ENCODE results near the gene RUNX3. TPM values are rescaled to one million over a fixed set of nuclear protein-coding genes. Genes with fewer than 3 reads are reported as not detected.

Gene RUNX3
- total RNA-seq, 1 experiment from 2014 or later: 1.5 TPM

DNA sequence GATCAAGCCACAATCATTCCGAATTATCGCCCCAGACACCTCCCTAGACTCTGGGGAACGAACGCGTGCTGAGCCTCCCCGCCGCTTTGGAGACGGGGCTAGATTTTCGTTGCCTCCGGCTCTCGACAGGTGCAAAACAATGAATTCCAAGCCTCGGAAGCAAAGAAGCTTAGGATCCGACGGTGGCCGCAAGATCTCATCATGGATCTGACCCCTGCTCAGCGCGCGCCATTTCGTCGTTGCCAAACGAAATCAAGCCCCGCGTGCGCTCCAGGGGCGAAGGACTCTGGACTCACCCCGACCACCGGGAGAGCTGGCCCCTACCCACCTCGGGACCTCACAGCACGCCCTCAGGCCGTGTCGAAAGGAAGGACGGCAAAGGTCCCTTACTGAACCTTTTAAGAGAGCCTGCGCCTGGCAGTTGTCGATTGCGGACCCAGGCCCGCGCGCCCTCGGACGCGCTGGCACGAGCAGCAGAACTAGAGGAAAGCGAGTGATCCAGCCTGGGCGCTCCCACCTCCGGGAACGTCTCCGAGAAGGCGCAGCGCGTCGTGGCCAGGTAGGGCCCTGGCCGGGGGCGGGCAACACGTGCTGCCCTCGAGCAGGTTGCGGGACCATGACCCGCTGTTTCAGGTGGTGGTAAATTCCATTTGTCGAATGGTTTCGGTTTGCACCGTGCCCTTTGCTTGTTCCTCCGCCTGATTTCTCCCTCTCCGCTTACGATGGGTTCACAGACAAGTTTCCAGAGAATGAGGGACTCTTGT lies 1.6 kb upstream of the RUNX3 start (continued):
- TF ChIP-seq, protein P1, sequence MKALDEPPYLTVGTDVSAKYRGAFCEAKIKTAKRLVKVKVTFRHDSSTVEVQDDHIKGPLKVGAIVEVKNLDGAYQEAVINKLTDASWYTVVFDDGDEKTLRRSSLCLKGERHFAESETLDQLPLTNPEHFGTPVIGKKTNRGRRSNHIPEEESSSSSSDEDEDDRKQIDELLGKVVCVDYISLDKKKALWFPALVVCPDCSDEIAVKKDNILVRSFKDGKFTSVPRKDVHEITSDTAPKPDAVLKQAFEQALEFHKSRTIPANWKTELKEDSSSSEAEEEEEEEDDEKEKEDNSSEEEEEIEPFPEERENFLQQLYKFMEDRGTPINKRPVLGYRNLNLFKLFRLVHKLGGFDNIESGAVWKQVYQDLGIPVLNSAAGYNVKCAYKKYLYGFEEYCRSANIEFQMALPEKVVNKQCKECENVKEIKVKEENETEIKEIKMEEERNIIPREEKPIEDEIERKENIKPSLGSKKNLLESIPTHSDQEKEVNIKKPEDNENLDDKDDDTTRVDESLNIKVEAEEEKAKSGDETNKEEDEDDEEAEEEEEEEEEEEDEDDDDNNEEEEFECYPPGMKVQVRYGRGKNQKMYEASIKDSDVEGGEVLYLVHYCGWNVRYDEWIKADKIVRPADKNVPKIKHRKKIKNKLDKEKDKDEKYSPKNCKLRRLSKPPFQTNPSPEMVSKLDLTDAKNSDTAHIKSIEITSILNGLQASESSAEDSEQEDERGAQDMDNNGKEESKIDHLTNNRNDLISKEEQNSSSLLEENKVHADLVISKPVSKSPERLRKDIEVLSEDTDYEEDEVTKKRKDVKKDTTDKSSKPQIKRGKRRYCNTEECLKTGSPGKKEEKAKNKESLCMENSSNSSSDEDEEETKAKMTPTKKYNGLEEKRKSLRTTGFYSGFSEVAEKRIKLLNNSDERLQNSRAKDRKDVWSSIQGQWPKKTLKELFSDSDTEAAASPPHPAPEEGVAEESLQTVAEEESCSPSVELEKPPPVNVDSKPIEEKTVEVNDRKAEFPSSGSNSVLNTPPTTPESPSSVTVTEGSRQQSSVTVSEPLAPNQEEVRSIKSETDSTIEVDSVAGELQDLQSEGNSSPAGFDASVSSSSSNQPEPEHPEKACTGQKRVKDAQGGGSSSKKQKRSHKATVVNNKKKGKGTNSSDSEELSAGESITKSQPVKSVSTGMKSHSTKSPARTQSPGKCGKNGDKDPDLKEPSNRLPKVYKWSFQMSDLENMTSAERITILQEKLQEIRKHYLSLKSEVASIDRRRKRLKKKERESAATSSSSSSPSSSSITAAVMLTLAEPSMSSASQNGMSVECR (CRISPR knock-in tag; IDR thresholded peaks at IDR 0.05; ENCODE audit: borderline replicate concordance): peak; percentile 87
- TF ChIP-seq CREB1 (CRISPR knock-in tag; IDR thresholded peaks at IDR 0.05) (no peak), ZSCAN18 (CRISPR knock-in tag; IDR thresholded peaks at IDR 0.05) (no peak), TP53 (CRISPR knock-in tag; IDR thresholded peaks at IDR 0.05) (peak; percentile 19; the same call in 1 of the 2 replicates), JUN (CRISPR knock-in tag; IDR thresholded peaks at IDR 0.05) (peak; percentile 86; the same call in 1 of the 2 replicates), ATF3 (CRISPR knock-in tag; conservative IDR thresholded peaks at IDR 0.05) (no peak), NR3C1 (CRISPR knock-in tag; conservative IDR thresholded peaks at IDR 0.05; ENCODE audit: low read depth) (no peak), USF2 (CRISPR knock-in tag; IDR thresholded peaks at IDR 0.05) (no peak), KAT7 (CRISPR knock-in tag; IDR thresholded peaks at IDR 0.05; ENCODE audit: borderline replicate concordance) (no peak), CBFB (CRISPR knock-in tag; IDR thresholded peaks at IDR 0.05; ENCODE audit: low read depth) (no peak), ZNF416 (CRISPR knock-in tag; IDR thresholded peaks at IDR 0.05) (no peak), MYBL2 (CRISPR knock-in tag; IDR thresholded peaks at IDR 0.05) (peak; percentile 79), ELF4 (CRISPR knock-in tag; IDR thresholded peaks at IDR 0.05; ENCODE audit: low read depth) (no peak), ZNF396 (CRISPR knock-in tag; IDR thresholded peaks at IDR 0.05; ENCODE audit: borderline replicate concordance) (no peak), JAZF1 (CRISPR knock-in tag; IDR thresholded peaks at IDR 0.05) (no peak), ESRRA (CRISPR knock-in tag; IDR thresholded peaks at IDR 0.05; ENCODE audit: borderline replicate concordance) (no peak; the same call in 1 of the 2 replicates), OVOL2 (CRISPR knock-in tag; IDR thresholded peaks at IDR 0.05; ENCODE audit: borderline replicate concordance) (no peak), SP1 (CRISPR knock-in tag; conservative IDR thresholded peaks at IDR 0.05) (no peak), HMGA2 (CRISPR knock-in tag; IDR thresholded peaks at IDR 0.05) (no peak)
- TF ChIP-seq, protein P2, sequence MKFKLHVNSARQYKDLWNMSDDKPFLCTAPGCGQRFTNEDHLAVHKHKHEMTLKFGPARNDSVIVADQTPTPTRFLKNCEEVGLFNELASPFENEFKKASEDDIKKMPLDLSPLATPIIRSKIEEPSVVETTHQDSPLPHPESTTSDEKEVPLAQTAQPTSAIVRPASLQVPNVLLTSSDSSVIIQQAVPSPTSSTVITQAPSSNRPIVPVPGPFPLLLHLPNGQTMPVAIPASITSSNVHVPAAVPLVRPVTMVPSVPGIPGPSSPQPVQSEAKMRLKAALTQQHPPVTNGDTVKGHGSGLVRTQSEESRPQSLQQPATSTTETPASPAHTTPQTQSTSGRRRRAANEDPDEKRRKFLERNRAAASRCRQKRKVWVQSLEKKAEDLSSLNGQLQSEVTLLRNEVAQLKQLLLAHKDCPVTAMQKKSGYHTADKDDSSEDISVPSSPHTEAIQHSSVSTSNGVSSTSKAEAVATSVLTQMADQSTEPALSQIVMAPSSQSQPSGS (CRISPR knock-in tag; IDR thresholded peaks at IDR 0.05; ENCODE audit: borderline replicate concordance, low read depth): no peak
- TF ChIP-seq, protein P3, sequence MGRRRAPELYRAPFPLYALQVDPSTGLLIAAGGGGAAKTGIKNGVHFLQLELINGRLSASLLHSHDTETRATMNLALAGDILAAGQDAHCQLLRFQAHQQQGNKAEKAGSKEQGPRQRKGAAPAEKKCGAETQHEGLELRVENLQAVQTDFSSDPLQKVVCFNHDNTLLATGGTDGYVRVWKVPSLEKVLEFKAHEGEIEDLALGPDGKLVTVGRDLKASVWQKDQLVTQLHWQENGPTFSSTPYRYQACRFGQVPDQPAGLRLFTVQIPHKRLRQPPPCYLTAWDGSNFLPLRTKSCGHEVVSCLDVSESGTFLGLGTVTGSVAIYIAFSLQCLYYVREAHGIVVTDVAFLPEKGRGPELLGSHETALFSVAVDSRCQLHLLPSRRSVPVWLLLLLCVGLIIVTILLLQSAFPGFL (CRISPR knock-in tag; IDR thresholded peaks at IDR 0.05; ENCODE audit: borderline replicate concordance): no peak
- TF ChIP-seq, protein P4, sequence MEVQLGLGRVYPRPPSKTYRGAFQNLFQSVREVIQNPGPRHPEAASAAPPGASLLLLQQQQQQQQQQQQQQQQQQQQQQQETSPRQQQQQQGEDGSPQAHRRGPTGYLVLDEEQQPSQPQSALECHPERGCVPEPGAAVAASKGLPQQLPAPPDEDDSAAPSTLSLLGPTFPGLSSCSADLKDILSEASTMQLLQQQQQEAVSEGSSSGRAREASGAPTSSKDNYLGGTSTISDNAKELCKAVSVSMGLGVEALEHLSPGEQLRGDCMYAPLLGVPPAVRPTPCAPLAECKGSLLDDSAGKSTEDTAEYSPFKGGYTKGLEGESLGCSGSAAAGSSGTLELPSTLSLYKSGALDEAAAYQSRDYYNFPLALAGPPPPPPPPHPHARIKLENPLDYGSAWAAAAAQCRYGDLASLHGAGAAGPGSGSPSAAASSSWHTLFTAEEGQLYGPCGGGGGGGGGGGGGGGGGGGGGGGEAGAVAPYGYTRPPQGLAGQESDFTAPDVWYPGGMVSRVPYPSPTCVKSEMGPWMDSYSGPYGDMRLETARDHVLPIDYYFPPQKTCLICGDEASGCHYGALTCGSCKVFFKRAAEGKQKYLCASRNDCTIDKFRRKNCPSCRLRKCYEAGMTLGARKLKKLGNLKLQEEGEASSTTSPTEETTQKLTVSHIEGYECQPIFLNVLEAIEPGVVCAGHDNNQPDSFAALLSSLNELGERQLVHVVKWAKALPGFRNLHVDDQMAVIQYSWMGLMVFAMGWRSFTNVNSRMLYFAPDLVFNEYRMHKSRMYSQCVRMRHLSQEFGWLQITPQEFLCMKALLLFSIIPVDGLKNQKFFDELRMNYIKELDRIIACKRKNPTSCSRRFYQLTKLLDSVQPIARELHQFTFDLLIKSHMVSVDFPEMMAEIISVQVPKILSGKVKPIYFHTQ (CRISPR knock-in tag; IDR thresholded peaks at IDR 0.05): no peak
- TF ChIP-seq, protein P5, sequence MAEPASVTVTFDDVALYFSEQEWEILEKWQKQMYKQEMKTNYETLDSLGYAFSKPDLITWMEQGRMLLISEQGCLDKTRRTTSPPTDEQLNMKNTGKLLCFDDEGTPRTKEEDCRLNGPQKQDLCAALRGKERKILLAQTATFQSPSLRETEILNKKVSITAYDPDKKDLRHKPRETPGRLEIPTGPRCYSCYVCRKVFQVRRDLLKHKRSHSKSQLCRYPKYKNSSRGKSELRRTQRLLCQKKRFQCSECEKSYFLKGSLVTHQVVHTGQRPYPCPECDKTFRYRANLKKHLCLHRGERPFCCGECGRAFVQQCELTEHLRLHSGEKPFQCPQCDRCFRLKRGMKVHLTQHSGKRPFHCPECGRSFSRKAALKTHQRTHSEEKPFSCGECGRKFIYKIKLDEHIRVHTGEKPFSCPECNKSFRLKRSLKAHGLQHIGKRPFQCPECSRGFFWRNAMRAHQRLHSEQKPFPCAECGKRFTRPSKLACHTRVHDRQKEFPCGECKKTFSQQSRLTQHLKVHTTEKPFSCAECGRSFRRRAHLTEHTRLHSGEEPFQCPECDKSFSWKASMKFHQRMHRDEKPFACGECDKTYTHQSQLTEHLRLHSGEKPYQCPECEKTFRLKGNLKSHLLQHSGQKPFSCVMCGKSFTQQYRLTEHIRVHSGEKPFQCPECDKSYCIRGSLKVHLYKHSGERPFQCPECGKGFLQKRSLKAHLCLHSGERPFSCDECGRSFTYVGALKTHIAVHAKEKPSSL (CRISPR knock-in tag; conservative IDR thresholded peaks at IDR 0.05): no peak

Measured in WTC11 (cell line).